Hepatocyte (in vitro differentiated cells): ENCODE data around the gene NEDD4L. TPM values are rescaled to one million over a fixed set of nuclear protein-coding genes. Genes with fewer than 3 reads are reported as not detected.

Experiments
- DNase-seq: peaks from one replicate; pipeline ENCODE4 v3.0.0-alpha.2; 2016; ENCODE audit warnings: low spot score
- H2AFZ ChIP-seq: fragments of 200-600 bp; sonication (generic); 2 replicates; pipeline ENCODE4 v1.6.0; 2016; ENCODE audit warnings: antibody characterized with exemption, mild to moderate bottlenecking
- H3K27ac ChIP-seq: fragments of 200-600 bp; sonication (generic); 2 replicates; pipeline ENCODE4 v1.5.1; 2016; ENCODE audit warnings: mild to moderate bottlenecking
- H3K27me3 ChIP-seq: fragments of 200-600 bp; sonication (generic); 2 replicates; pipeline ENCODE4 v1.6.1; 2016
- H3K36me3 ChIP-seq: fragments of 200-600 bp; sonication (generic); replicated peaks from 2 replicates; pipeline ENCODE4 v1.5.1; 2016; ENCODE audit warnings: low read depth; ENCODE audit not compliant: insufficient read depth
- H3K4me1 ChIP-seq: fragments of 200-600 bp; sonication (generic); 2 replicates; pipeline ENCODE4 v1.5.1; 2016; ENCODE audit warnings: mild to moderate bottlenecking, moderate library complexity; ENCODE audit not compliant: insufficient read depth
- H3K4me2 ChIP-seq: fragments of 200-600 bp; sonication (generic); 2 replicates; pipeline ENCODE4 v1.6.0; 2016
- H3K4me3 ChIP-seq: fragments of 200-600 bp; sonication (generic); 2 replicates; pipeline ENCODE4 v1.5.1; 2016; ENCODE audit warnings: mild to moderate bottlenecking
- H3K79me2 ChIP-seq: fragments of 200-600 bp; sonication (generic); 2 replicates; pipeline ENCODE4 v1.6.0; 2017; ENCODE audit warnings: mild to moderate bottlenecking
- H3K9me2 ChIP-seq: fragments of 200-600 bp; sonication (generic); replicated peaks from 2 replicates; pipeline ENCODE4 v1.6.0; 2017; ENCODE audit warnings: mild to moderate bottlenecking; ENCODE audit not compliant: insufficient read depth
- H3K9me3 ChIP-seq: fragments of 200-600 bp; sonication (generic); 2 replicates; pipeline ENCODE4 v1.5.1; 2016; ENCODE audit warnings: low read depth, mild to moderate bottlenecking
- H4K20me1 ChIP-seq: fragments of 200-600 bp; sonication (generic); 2 replicates; pipeline ENCODE4 v1.6.0; 2016; ENCODE audit warnings: mild to moderate bottlenecking; ENCODE audit not compliant: insufficient read depth, poor library complexity, severe bottlenecking
- CTCF ChIP-seq: fragments of 200-600 bp; sonication (generic); IDR thresholded peaks from 2 replicates; pipeline ENCODE4 v1.5.1; 2016; ENCODE audit warnings: antibody characterized with exemption, mild to moderate bottlenecking; ENCODE audit not compliant: poor library complexity
- EZH2 ChIP-seq: fragments of 200-600 bp; sonication (generic); IDR thresholded peaks from 2 replicates; pipeline ENCODE4 v1.6.1; 2016; ENCODE audit warnings: antibody characterized with exemption, mild to moderate bottlenecking, borderline replicate concordance
- EZH2phosphoT487 ChIP-seq: fragments of 200-600 bp; sonication (generic); IDR thresholded peaks from one replicate; pipeline ENCODE4 v1.6.1; 2018; ENCODE audit warnings: antibody characterized with exemption, mild to moderate bottlenecking, low read depth, moderate library complexity; ENCODE audit not compliant: unreplicated experiment, severe bottlenecking
- WGBS: methylation state at CpG from one replicate; pipeline ENCODE4 v1.1.6; 2016; ENCODE audit warnings: low lambda C conversion rate; ENCODE audit errors: missing lambda C conversion rate; 5-methylcytosine and 5-hydroxymethylcytosine counted together
- polyA plus RNA-seq: library from polyadenylated mRNA; unstranded; fragments of >200 nt; fragmentation: Nextera tagmentation; extraction: Ambion mirVana; gene quantifications from 2 replicates; pipeline ENCODE4 v1.2.1, GENCODE V29; 2016
- total RNA-seq: library from RNA; depleted of rRNA; stranded (reverse); fragments of >200 nt; gene quantifications from 2 replicates; pipeline ENCODE4 v1.2.3, GENCODE V29; 2014

Gene NEDD4L
- total and polyA plus RNA-seq, 2 experiments from 2014 or later: 104 to 140 TPM

- H3K4me2 ChIP-seq: no peak overlapping the region
- H3K27ac ChIP-seq: peak overlapping the region; percentile 89
- TF ChIP-seq CTCF: no peak
- TF ChIP-seq EZH2: no peak
- TF ChIP-seq EZH2phosphoT487: no peak
- no peaks in the 10 kb centered on the region for H3K27me3 ChIP-seq
- H4K20me1 ChIP-seq: no peaks in the 10 kb centered on the region
- H3K9me2 ChIP-seq: no peaks in the 10 kb centered on the region
- H2AFZ ChIP-seq: no peak overlapping the region
- H3K79me2 ChIP-seq: peaks cover 4% of the 10 kb centered on the region
- DNase-seq: no peak
- H3K9me3 ChIP-seq: no peaks in the 10 kb centered on the region
- no peak overlapping the region for H3K4me3 ChIP-seq
- no peaks in the 10 kb centered on the region for H3K36me3 ChIP-seq
- 48% methylated on average over 2 of the region's 2 CpGs for WGBS
- peaks cover 15% of the 10 kb centered on the region for H3K4me1 ChIP-seq
These were observed 318.8 kb downstream of the NEDD4L start for GRCh38 chr18:58362829-58363271.

GRCh38 chr18:58363767-58364540, 319.9 kb downstream of the NEDD4L start:
- H3K79me2 ChIP-seq: no peaks in the 10 kb centered on the region
- no peak for DNase-seq
- no peak overlapping the region for H3K4me2 ChIP-seq
- H3K4me1 ChIP-seq: peaks cover 15% of the 10 kb centered on the region
- H3K4me3 ChIP-seq: no peak overlapping the region
- H3K36me3 ChIP-seq: no peaks in the 10 kb centered on the region
- H3K27ac ChIP-seq: peak overlapping the region; percentile 89
- no peaks in the 10 kb centered on the region for H4K20me1 ChIP-seq
- no peak for TF ChIP-seq EZH2
- no peak for TF ChIP-seq EZH2phosphoT487
- no peak for TF ChIP-seq CTCF
- H2AFZ ChIP-seq: no peak overlapping the region
- 99% methylated on average over 6 of the region's 6 CpGs for WGBS
- no peaks in the 10 kb centered on the region for H3K9me3 ChIP-seq
- no peaks in the 10 kb centered on the region for H3K9me2 ChIP-seq
- H3K27me3 ChIP-seq: no peaks in the 10 kb centered on the region

- H3K9me3 ChIP-seq: no peaks in the 10 kb centered on the region
- no peak overlapping the region for H3K4me2 ChIP-seq
- H3K9me2 ChIP-seq: no peaks in the 10 kb centered on the region
- no peak overlapping the region for H2AFZ ChIP-seq
- H3K36me3 ChIP-seq: no peaks in the 10 kb centered on the region
- H3K27ac ChIP-seq: no peak overlapping the region
- 96% methylated on average over 7 of the region's 7 CpGs for WGBS
- H3K79me2 ChIP-seq: no peaks in the 10 kb centered on the region
- DNase-seq: no peak
- no peaks in the 10 kb centered on the region for H3K27me3 ChIP-seq
- TF ChIP-seq EZH2phosphoT487: no peak
- no peak for TF ChIP-seq EZH2
- no peak for TF ChIP-seq CTCF
- no peak overlapping the region for H3K4me3 ChIP-seq
- H4K20me1 ChIP-seq: no peaks in the 10 kb centered on the region
- peaks cover 15% of the 10 kb centered on the region for H3K4me1 ChIP-seq
These were observed 321.0 kb downstream of the NEDD4L start for GRCh38 chr18:58364876-58365528.
